Sigmoid colon (tissue), 7 donors: ENCODE results near the gene SOBP. TPM values are rescaled to one million over a fixed set of nuclear protein-coding genes. Genes with fewer than 3 reads are reported as not detected.

Source experiments
- DNase-seq: peaks from one replicate; pipeline ENCODE4 v3.0.0-alpha.2; 2019
- H3K27ac ChIP-seq, 4 donors: fragments of 200-600 bp; sonication (generic); one replicate each; pipeline ENCODE4 v1.5.1; 2016 to 2019; ENCODE audit warnings: mild to moderate bottlenecking in 1 of 4
- H3K27me3 ChIP-seq, 3 donors: fragments of 200-600 bp; sonication (generic); one replicate each; pipeline ENCODE4 v1.5.1; 2019; ENCODE audit warnings: mild to moderate bottlenecking in 1 of 3
- H3K36me3 ChIP-seq, 4 donors: fragments of 200-600 bp; sonication (generic); one replicate each; pipeline ENCODE4 v1.5.1; 2016 to 2019
- H3K4me1 ChIP-seq, 4 donors: fragments of 200-600 bp; sonication (generic); one replicate each; pipeline ENCODE4 v1.5.1; 2017 to 2019
- H3K4me3 ChIP-seq, 4 donors: fragments of 200-600 bp; sonication (generic); one replicate each; pipeline ENCODE4 v1.5.1; 2017 to 2019; ENCODE audit warnings: mild to moderate bottlenecking in 2 of 4, moderate library complexity in 1 of 4
- H3K9me3 ChIP-seq, 4 donors: fragments of 200-600 bp in 3 of 4; sonication (generic) in 3 of 4; one replicate each; pipeline versions ENCODE4 v1.5.1 to v1.6.1; 2013 to 2019
- CTCF ChIP-seq, 4 experiments: fragments of 450-650 bp in 3 of 4; fragments of 200-600 bp in 1 of 4; IDR thresholded peaks; one replicate each; pipeline ENCODE4 v1.5.1; 2016 to 2019; ENCODE audit warnings: antibody characterized with exemption in 4 of 4, mild to moderate bottlenecking in 3 of 4, moderate library complexity in 2 of 4
- EP300 ChIP-seq, 4 donors: sonication (generic); formaldehyde crosslinking; IDR thresholded peaks; one replicate each; pipeline ENCODE4 v1.6.1; 2017; ENCODE audit warnings: antibody characterized with exemption in 4 of 4
- POLR2A ChIP-seq, 2 donors: fragments of 450-650 bp; IDR thresholded peaks; one replicate each; pipeline ENCODE4 v1.6.1; 2016; ENCODE audit warnings: antibody characterized with exemption in 2 of 2, mild to moderate bottlenecking in 2 of 2, moderate library complexity in 2 of 2
- POLR2AphosphoS5 ChIP-seq, 4 donors: sonication (generic); formaldehyde crosslinking; IDR thresholded peaks; one replicate each; pipeline ENCODE4 v1.6.1; 2017; ENCODE audit warnings: antibody characterized with exemption in 4 of 4
- WGBS, 2 donors: extraction: QIAGEN DNeasy Blood & Tissue Kit; methylation state at CpG; one replicate each; pipeline ENCODE4 v1.1.7; 2013; 5-methylcytosine and 5-hydroxymethylcytosine counted together
- intact Hi-C: fragments of 100-400 bp; cut with DNase I; formaldehyde crosslinking; loops from one replicate; pipeline ENCODE4 v1.15.1; 2023
- polyA plus RNA-seq, 3 donors: library from polyadenylated mRNA; stranded (reverse); fragments of 200-250 nt; gene quantifications; one replicate each; pipeline ENCODE4 v1.2.3, GENCODE V29; 2013
- total RNA-seq, 4 donors: library from RNA; depleted of rRNA; stranded (reverse); fragments of >200 nt; gene quantifications; one replicate each; pipeline ENCODE4 v1.1.0, GENCODE V29; 2016
- donor health status: healthy with polysubstance abuse.
- donor health status: Bipolar disorder and iron deficiency.
- donor health status: healthy.

Gene SOBP
- total and polyA plus RNA-seq, 7 donors = 1.2 to 38.5 (median 16.8) TPM

DNA sequence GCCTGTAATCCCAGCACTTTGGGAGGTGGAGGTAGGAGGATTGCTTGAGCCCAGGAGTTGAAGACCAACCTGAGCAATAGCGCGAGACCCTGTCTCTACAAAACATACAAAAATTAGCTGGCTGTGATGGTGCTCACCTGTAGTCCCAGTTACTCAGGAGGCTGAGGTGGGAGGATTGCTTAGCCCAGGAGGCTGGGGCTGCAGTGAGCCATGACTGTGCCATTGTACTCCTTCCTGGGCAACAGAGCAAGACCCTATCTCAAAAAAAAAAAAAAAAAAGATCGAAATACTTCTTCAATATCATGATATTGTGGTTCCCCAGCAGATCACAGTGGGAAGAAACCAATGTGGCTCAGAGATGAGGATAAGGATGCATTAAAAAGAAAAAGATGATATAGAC, 47.6 kb downstream of the SOBP start:
- DNase-seq = no peak
- Histone ChIP-seq H3K4me3 (no peak overlapping the region), H3K27me3 (no peaks in the 10 kb centered on the region), H3K4me1 (peaks cover 0 to 64% (median 32%) of the 10 kb centered on the region in 4 donors), H3K27ac (no peak overlapping the region), H3K9me3 (no peaks in the 10 kb centered on the region), H3K36me3 (no peaks in the 10 kb centered on the region)
- TF ChIP-seq CTCF (IDR thresholded peaks at IDR 0.05) = no peak
- 94% methylated on average over 3 of the region's 3 CpGs for WGBS, 2 donors
- intact Hi-C loops = no loop called here

DNA sequence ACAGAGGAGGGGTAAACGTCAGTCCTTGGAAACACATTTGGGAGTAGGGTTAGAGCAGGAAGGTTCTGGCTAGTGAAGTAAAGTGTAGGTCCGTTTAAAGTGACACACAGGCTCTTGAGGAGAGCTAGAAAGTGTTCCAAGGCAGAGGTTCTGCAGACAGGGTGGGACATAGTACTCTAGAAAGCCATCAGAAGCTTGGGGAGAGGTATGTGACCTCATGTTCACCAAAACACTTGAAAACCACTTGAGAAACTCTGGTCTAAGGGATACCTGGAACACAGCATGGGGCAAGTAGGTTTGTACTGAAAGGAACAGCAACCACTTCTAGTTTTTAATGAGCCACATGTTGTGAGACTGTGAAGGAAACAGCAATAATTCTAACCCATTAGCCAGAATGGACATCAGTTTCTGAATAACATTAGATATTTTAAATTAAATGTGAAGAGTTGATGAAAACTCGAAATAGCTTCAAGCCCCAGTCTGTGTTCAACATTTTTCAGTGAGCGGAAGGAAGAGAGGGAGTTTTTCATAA, 49.0 kb downstream of the SOBP start:
- peaks cover 0 to 50% (median 20%) of the 10 kb centered on the region in 4 donors for H3K4me1 ChIP-seq
- DNase-seq = no peak
- intact Hi-C loops = no loop called here
- H3K4me3 ChIP-seq = no peak overlapping the region
- WGBS, 2 donors = 85 to 88% methylated on average over 4 of the region's 4 CpGs
- H3K36me3 ChIP-seq = no peaks in the 10 kb centered on the region
- TF ChIP-seq CTCF (IDR thresholded peaks at IDR 0.05) (no peak), POLR2AphosphoS5 (IDR thresholded peaks at IDR 0.05) (no peak), EP300 (IDR thresholded peaks at IDR 0.05) (no peak), POLR2A (IDR thresholded peaks at IDR 0.05) (no peak)
- no peaks in the 10 kb centered on the region for H3K9me3 ChIP-seq
- no peak overlapping the region for H3K27ac ChIP-seq
- H3K27me3 ChIP-seq = no peaks in the 10 kb centered on the region

DNA sequence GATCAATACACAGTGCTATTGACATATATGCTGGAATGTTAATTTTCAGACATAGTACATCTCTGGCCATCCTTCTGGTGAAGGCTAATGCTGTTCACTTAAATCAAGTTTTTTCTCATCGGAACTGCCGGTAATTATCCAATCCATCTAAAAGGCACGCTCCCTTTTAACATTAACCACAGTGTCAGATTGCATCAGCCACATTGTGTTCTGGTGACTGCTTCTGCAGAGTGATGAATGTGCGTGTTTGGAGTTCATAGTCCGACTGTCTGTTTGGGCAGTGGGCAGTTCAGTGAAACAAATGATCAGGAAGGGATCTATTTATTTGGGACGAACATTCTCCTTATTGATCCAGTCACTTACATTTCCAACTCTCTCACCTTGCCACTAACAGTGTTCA, 49.5 kb downstream of the SOBP start:
- no peak for DNase-seq
- no peaks in the 10 kb centered on the region for H3K9me3 ChIP-seq
- peaks cover 0 to 45% (median 17%) of the 10 kb centered on the region in 4 donors for H3K4me1 ChIP-seq
- intact Hi-C loops = no loop called here
- H3K27ac ChIP-seq = no peak overlapping the region
- no peak for TF ChIP-seq POLR2AphosphoS5 (IDR thresholded peaks at IDR 0.05)
- no peak for TF ChIP-seq EP300 (IDR thresholded peaks at IDR 0.05)
- no peak for TF ChIP-seq CTCF (IDR thresholded peaks at IDR 0.05)
- no peak for TF ChIP-seq POLR2A (IDR thresholded peaks at IDR 0.05)
- no peaks in the 10 kb centered on the region for H3K36me3 ChIP-seq
- H3K4me3 ChIP-seq = no peak overlapping the region
- 57 to 59% methylated on average over 6 of the region's 6 CpGs for WGBS, 2 donors
- H3K27me3 ChIP-seq = no peaks in the 10 kb centered on the region

GRCh38 chr6:107539849-107540464, 50.0 kb downstream of the SOBP start:
- no peak for DNase-seq
- TF ChIP-seq POLR2A (IDR thresholded peaks at IDR 0.05) = no peak
- TF ChIP-seq EP300 (IDR thresholded peaks at IDR 0.05) = no peak
- Histone ChIP-seq H3K27me3 (no peaks in the 10 kb centered on the region), H3K4me3 (no peak overlapping the region), H3K36me3 (no peaks in the 10 kb centered on the region), H3K27ac (no peak overlapping the region), H3K9me3 (no peaks in the 10 kb centered on the region), H3K4me1 (peaks cover 0 to 40% (median 11%) of the 10 kb centered on the region in 4 donors)
- intact Hi-C loops = no loop called here
- WGBS, 2 donors = 38 to 63% methylated on average over 2 of the region's 2 CpGs

- intact Hi-C loops = no loop called here
- Histone ChIP-seq H3K4me1 (peaks cover 0 to 38% (median 12%) of the 10 kb centered on the region in 4 donors), H3K9me3 (no peaks in the 10 kb centered on the region), H3K27ac (no peak overlapping the region), H3K27me3 (no peaks in the 10 kb centered on the region), H3K4me3 (no peak overlapping the region), H3K36me3 (no peaks in the 10 kb centered on the region)
- WGBS, 2 donors = 64 to 69% methylated on average over 1 of the region's 1 CpG
- DNase-seq = no peak
- TF ChIP-seq POLR2AphosphoS5 (IDR thresholded peaks at IDR 0.05) (no peak), EP300 (IDR thresholded peaks at IDR 0.05) (no peak)
Measured at GRCh38 chr6:107540465-107540857, 50.5 kb downstream of the SOBP start.

DNA sequence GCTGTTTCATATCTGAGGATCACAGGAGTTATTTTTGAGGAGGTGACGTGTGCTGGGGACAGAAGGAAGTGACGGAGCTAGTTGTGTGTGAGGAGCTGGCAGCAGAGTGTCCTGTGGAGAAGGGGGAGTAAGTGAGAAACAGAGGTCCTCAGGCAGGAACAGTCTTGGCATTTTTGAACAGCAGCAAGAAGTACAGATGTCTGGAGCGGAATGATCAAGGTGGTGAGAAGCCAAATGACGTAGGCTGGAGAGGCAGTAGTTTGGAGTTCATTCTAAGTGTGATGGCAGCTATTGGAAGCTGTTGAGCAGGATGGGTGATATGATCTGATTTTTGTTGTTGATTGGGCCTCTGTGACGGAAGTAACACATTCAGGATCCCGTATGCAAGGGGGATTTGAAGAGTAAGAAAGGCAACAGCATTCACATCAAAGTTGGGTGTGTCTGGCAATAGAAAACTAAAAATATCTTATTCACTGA, 52.3 kb downstream of the SOBP start:
- TF ChIP-seq POLR2A (IDR thresholded peaks at IDR 0.05) (no peak), EP300 (IDR thresholded peaks at IDR 0.05) (no peak), POLR2AphosphoS5 (IDR thresholded peaks at IDR 0.05) (no peak), CTCF (IDR thresholded peaks at IDR 0.05) (no peak)
- no peak overlapping the region for H3K27ac ChIP-seq
- no peak for DNase-seq
- intact Hi-C loops = no loop called here
- H3K27me3 ChIP-seq = no peaks in the 10 kb centered on the region
- no peak overlapping the region for H3K4me3 ChIP-seq
- peaks cover 0 to 31% (median 16%) of the 10 kb centered on the region in 4 donors for H3K4me1 ChIP-seq
- H3K36me3 ChIP-seq = no peaks in the 10 kb centered on the region
- no peaks in the 10 kb centered on the region for H3K9me3 ChIP-seq
- 94 to 96% methylated on average over 6 of the region's 6 CpGs for WGBS, 2 donors
